OCI-LY1 (cell line): Measurements from ENCODE around the gene HPX.

Experiments used
- H2AFZ ChIP-seq: fragments of 200-600 bp; sonication (generic), shearing (Covaris generic); 2 replicates; pipeline ENCODE4 v1.6.0; 2014; ENCODE audit warnings: antibody characterized with exemption, mild to moderate bottlenecking, low read length
- H3F3A ChIP-seq: fragments of 200-600 bp; sonication (generic), shearing (Covaris generic); 2 replicates; pipeline ENCODE4 v1.6.0; 2014; ENCODE audit warnings: mild to moderate bottlenecking, antibody characterized with exemption, low read length, moderate library complexity; ENCODE audit not compliant: insufficient read depth
- H3K27ac ChIP-seq: fragments of 200-600 bp; sonication (generic); 2 replicates; pipeline ENCODE4 v1.5.1; 2014; ENCODE audit warnings: low read length, mixed run types, mild to moderate bottlenecking, low read depth; ENCODE audit not compliant: poor library complexity, severe bottlenecking
- H3K27me3 ChIP-seq: fragments of 200-600 bp; sonication (generic); 2 replicates; pipeline ENCODE4 v1.6.0; 2014; ENCODE audit warnings: antibody characterized with exemption, mild to moderate bottlenecking, low read length, moderate library complexity; ENCODE audit not compliant: insufficient read depth
- H3K36me3 ChIP-seq: fragments of 200-600 bp; sonication (generic); 2 replicates; pipeline ENCODE4 v1.6.1; 2014; ENCODE audit warnings: mild to moderate bottlenecking, antibody characterized with exemption, low read length, moderate library complexity, mixed read lengths; ENCODE audit not compliant: insufficient read depth
- H3K4me1 ChIP-seq: fragments of 200-600 bp; sonication (generic); 2 replicates; pipeline ENCODE4 v1.5.1; 2014; ENCODE audit warnings: mild to moderate bottlenecking, low read length, moderate library complexity; ENCODE audit not compliant: insufficient read depth, severe bottlenecking
- H3K4me2 ChIP-seq: fragments of 200-600 bp; sonication (generic), shearing (Covaris generic); 2 replicates; pipeline ENCODE4 v1.6.1; 2014; ENCODE audit warnings: low read length
- H3K4me3 ChIP-seq: fragments of 200-600 bp; sonication (generic); 2 replicates; pipeline ENCODE4 v1.5.1; 2014; ENCODE audit warnings: low read length, low read depth, mild to moderate bottlenecking, mixed read lengths; ENCODE audit not compliant: poor library complexity, severe bottlenecking
- H3K79me2 ChIP-seq: fragments of 200-600 bp; shearing (Covaris generic); 2 replicates; pipeline ENCODE4 v1.6.1; 2016; ENCODE audit warnings: mixed run types, low read length, mixed read lengths; ENCODE audit not compliant: insufficient read depth
- H3K9ac ChIP-seq: fragments of 200-600 bp; sonication (generic), shearing (Covaris generic); 2 replicates; pipeline ENCODE4 v1.6.1; 2014; ENCODE audit warnings: mild to moderate bottlenecking, low read length, mixed read lengths
- H3K9me2 ChIP-seq: fragments of 200-600 bp; sonication (generic), shearing (Covaris generic); 2 replicates; pipeline ENCODE4 v1.6.1; 2014; ENCODE audit warnings: low read depth, mild to moderate bottlenecking, low read length, mixed read lengths
- H3K9me3 ChIP-seq: fragments of 200-600 bp; shearing (Covaris generic); 2 replicates; pipeline ENCODE4 v1.6.1; 2014; ENCODE audit warnings: low read length, mixed read lengths
- H4K20me1 ChIP-seq: fragments of 200-600 bp; sonication (generic), shearing (Covaris generic); 2 replicates; pipeline ENCODE4 v1.6.0; 2016; ENCODE audit warnings: mild to moderate bottlenecking, low read length; ENCODE audit not compliant: insufficient read depth
- CTCF ChIP-seq: fragments of 200-600 bp; sonication (generic), shearing (Covaris generic); IDR thresholded peaks from 2 replicates; pipeline ENCODE4 v1.5.1; 2017; ENCODE audit warnings: mild to moderate bottlenecking, antibody characterized with exemption, low read length, moderate library complexity, mixed read lengths
- EZH2 ChIP-seq: fragments of 200-600 bp; sonication (generic), shearing (Covaris generic); IDR thresholded peaks from 2 replicates; pipeline ENCODE4 v1.8.0; 2017; ENCODE audit warnings: borderline replicate concordance, mixed run types, mild to moderate bottlenecking, antibody characterized with exemption, low read length, moderate library complexity, mixed read lengths

HPX gene

GRCh38 chr11:6404342-6405051 is 36.3 kb downstream of the HPX start:
- H3K4me1 ChIP-seq = peaks cover 25% of the 10 kb centered on the region
- no peak overlapping the region for H2AFZ ChIP-seq
- H3K9ac ChIP-seq = no peak overlapping the region
- no peaks in the 10 kb centered on the region for H3K9me2 ChIP-seq
- no peaks in the 10 kb centered on the region for H3K9me3 ChIP-seq
- H3K27me3 ChIP-seq = no peaks in the 10 kb centered on the region
- H3K4me2 ChIP-seq = no peak overlapping the region
- H4K20me1 ChIP-seq = no peaks in the 10 kb centered on the region
- H3K4me3 ChIP-seq = no peak overlapping the region
- no peaks in the 10 kb centered on the region for H3F3A ChIP-seq
- H3K27ac ChIP-seq = no peak overlapping the region
- no peaks in the 10 kb centered on the region for H3K79me2 ChIP-seq
- H3K36me3 ChIP-seq = no peaks in the 10 kb centered on the region
- TF ChIP-seq CTCF = no peak

GRCh38 chr11:6403539-6403938 is 37.2 kb downstream of the HPX start:
- H3K4me2 ChIP-seq = no peak overlapping the region
- no peak overlapping the region for H3K4me3 ChIP-seq
- H4K20me1 ChIP-seq = no peaks in the 10 kb centered on the region
- H3K79me2 ChIP-seq = no peaks in the 10 kb centered on the region
- peaks cover 25% of the 10 kb centered on the region for H3K4me1 ChIP-seq
- no peak for TF ChIP-seq CTCF
- TF ChIP-seq EZH2 = no peak
- H3K36me3 ChIP-seq = no peaks in the 10 kb centered on the region
- H3K9me3 ChIP-seq = no peaks in the 10 kb centered on the region
- H3F3A ChIP-seq = no peaks in the 10 kb centered on the region
- no peak overlapping the region for H2AFZ ChIP-seq
- H3K9ac ChIP-seq = no peak overlapping the region; the same call in 1 of the 2 replicates
- H3K27ac ChIP-seq = peak overlapping the region; percentile 67
- no peaks in the 10 kb centered on the region for H3K9me2 ChIP-seq
- no peaks in the 10 kb centered on the region for H3K27me3 ChIP-seq

- peak overlapping the region; percentile 56 for H3K4me2 ChIP-seq
- H3F3A ChIP-seq = no peaks in the 10 kb centered on the region
- H3K27me3 ChIP-seq = no peaks in the 10 kb centered on the region
- H2AFZ ChIP-seq = no peak overlapping the region
- no peaks in the 10 kb centered on the region for H4K20me1 ChIP-seq
- no peaks in the 10 kb centered on the region for H3K79me2 ChIP-seq
- peak overlapping the region; percentile 67 for H3K27ac ChIP-seq
- no peaks in the 10 kb centered on the region for H3K9me3 ChIP-seq
- peaks cover 25% of the 10 kb centered on the region for H3K4me1 ChIP-seq
- no peaks in the 10 kb centered on the region for H3K9me2 ChIP-seq
- TF ChIP-seq CTCF (no peak), EZH2 (no peak)
- no peaks in the 10 kb centered on the region for H3K36me3 ChIP-seq
- peak overlapping the region; percentile 25 for H3K4me3 ChIP-seq
- peak overlapping the region; percentile 28; the same call in 1 of the 2 replicates for H3K9ac ChIP-seq
Measured at GRCh38 chr11:6402561-6402981, 38.2 kb downstream of the HPX start.
